Prostate gland (tissue), 2 donors: ENCODE measurements around the gene ME3.

Experiments
- POLR2A ChIP-seq: fragments of 450-650 bp; IDR thresholded peaks from one replicate; pipeline ENCODE4 v1.6.1; 2016; ENCODE audit warnings: antibody characterized with exemption, mild to moderate bottlenecking
- POLR2AphosphoS5 ChIP-seq: sonication (generic); formaldehyde crosslinking; IDR thresholded peaks from one replicate; pipeline ENCODE4 v1.6.1; 2017; ENCODE audit warnings: antibody characterized with exemption
- TF ChIP-seq, protein P1 (sequence below), 4 experiments: fragments of 200-600 bp in 2 of 4; fragments of 450-650 bp in 2 of 4; sonication (generic) in 2 of 4; IDR thresholded peaks; 1 replicate in 3 of 4; 2 replicates in 1 of 4; pipeline ENCODE4 v1.5.1; 2016 to 2019; ENCODE audit warnings: antibody characterized with exemption in 4 of 4, mild to moderate bottlenecking in 2 of 4, moderate library complexity in 2 of 4

DNA sequence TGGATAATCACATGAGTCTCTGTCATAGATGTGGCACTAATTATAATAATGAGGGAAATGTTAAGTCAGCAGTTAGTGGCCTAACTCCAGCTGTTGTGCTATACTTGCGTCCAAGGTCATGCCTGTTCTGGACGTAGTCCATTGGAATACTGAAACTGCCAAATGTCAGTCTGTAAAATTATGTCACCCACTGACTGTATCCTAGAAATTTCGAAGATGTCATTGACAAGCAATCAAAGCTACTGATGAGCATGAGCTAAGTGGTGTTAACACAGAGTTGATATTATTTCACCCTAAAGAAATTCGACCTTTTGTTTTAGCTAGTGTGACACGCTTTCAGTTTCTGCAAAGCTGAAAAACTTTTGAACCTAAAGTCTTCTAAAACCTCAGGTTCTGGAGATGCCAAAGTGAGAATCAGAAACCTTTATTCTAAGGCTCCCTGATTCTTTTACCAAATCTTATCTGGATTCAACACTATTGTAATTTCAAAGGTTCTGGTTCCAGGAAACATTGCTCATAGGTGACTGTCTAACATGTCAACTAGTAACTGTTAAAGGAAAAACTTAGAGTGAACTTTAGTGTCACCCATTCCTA is 14.9 kb upstream of the ME3 start:
- TF ChIP-seq POLR2A (no peak), POLR2AphosphoS5 (no peak)
- TF ChIP-seq, protein P1, sequence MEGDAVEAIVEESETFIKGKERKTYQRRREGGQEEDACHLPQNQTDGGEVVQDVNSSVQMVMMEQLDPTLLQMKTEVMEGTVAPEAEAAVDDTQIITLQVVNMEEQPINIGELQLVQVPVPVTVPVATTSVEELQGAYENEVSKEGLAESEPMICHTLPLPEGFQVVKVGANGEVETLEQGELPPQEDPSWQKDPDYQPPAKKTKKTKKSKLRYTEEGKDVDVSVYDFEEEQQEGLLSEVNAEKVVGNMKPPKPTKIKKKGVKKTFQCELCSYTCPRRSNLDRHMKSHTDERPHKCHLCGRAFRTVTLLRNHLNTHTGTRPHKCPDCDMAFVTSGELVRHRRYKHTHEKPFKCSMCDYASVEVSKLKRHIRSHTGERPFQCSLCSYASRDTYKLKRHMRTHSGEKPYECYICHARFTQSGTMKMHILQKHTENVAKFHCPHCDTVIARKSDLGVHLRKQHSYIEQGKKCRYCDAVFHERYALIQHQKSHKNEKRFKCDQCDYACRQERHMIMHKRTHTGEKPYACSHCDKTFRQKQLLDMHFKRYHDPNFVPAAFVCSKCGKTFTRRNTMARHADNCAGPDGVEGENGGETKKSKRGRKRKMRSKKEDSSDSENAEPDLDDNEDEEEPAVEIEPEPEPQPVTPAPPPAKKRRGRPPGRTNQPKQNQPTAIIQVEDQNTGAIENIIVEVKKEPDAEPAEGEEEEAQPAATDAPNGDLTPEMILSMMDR (IDR thresholded peaks at IDR 0.05): no peak
